Gastrocnemius medialis (tissue), 4 donors: ENCODE data around the gene WDR45.

Experiments
- CTCF ChIP-seq, 5 experiments: fragments of 450-650 bp in 3 of 5; fragments of 200-600 bp in 2 of 5; sonication (generic) in 2 of 5; IDR thresholded peaks in 4 of 5; conservative IDR thresholded peaks in 1 of 5; 1 replicate in 4 of 5; 2 replicates in 1 of 5; pipeline ENCODE4 v1.5.1; 2016 to 2019; ENCODE audit warnings: antibody characterized with exemption in 5 of 5, mild to moderate bottlenecking in 3 of 5, moderate library complexity in 3 of 5
- POLR2A ChIP-seq, 2 donors: fragments of 450-650 bp; IDR thresholded peaks; one replicate each; pipeline ENCODE4 v1.6.1; 2017; ENCODE audit warnings: antibody characterized with exemption in 2 of 2, mild to moderate bottlenecking in 2 of 2, moderate library complexity in 2 of 2

- TF ChIP-seq CTCF (IDR thresholded peaks at IDR 0.05 in 4 of 5, conservative IDR thresholded peaks at IDR 0.05 in 1 of 5) (no peak), POLR2A (IDR thresholded peaks at IDR 0.05) (no peak)
Measured at GRCh38 chrX:49120091-49120490, 40.4 kb upstream of the WDR45 start.
